Epidermal melanocyte (primary cell): ENCODE measurements around the gene OSBP2.
A peak's percentile ranks its signal among the peaks of the same experiment; 100 is the strongest.

Experiments
- DNase-seq: peaks from one replicate; pipeline ENCODE4 v3.0.0; 2011; ENCODE audit warnings: low spot score; ENCODE audit not compliant: insufficient read length

The OSBP2 gene

GRCh38 chr22:30892731-30893221 lies 198.1 kb downstream of the OSBP2 start:
- DNase-seq: no peak

GRCh38 chr22:30893434-30894370 lies 199.0 kb downstream of the OSBP2 start:
- no peak for DNase-seq

DNA sequence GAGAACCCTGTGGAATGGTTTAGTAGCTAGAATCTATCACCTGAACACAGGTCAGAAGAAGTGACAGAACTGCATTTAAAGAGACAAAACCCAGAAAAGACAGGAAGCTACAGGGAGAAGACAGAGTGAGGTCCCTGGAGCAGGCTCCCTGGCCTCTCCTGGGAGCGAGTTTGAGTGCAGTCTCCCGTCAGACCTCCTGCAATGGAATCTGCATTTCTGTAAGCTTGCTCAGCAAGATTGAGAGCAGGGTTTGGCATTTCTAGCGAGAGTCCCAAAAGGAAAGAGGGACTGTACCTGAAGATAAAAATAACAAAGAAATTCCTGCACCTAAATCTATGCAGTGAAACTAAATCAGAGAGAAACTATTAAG lies 199.7 kb downstream of the OSBP2 start:
- no peak for DNase-seq

GRCh38 chr22:30902496-30903357 lies 208.1 kb downstream of the OSBP2 start:
- no peak for DNase-seq

- no peak for DNase-seq
Observed at GRCh38 chr22:30903876-30904460, 209.3 kb downstream of the OSBP2 start.

- DNase-seq: no peak
Observed at GRCh38 chr22:30905696-30906341, 211.1 kb downstream of the OSBP2 start.

- DNase-seq: no peak
Observed at GRCh38 chr22:30906411-30906810, 211.7 kb downstream of the OSBP2 start.

DNA sequence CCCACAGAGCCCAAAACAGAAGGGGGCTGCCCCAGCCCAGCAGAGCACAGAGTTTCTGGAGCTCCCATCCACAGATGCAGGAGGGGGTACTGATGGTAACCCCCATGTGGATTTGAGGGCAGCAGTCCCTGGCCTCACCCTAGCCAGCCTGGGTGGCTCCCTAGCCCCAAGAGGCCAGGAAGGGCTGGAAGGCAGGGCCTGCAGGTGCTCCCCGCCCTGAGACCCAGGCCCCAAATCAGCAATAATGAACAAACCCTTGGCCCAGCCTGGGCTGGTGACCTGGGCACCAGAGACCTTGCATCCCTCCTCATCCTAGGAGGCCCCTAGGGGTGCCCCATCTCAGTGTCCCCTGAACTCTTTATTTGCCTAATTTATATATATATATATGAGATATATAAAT lies 212.3 kb downstream of the OSBP2 start:
- DNase-seq: no peak

- no peak for DNase-seq
Observed at GRCh38 chr22:30908051-30908461, 213.4 kb downstream of the OSBP2 start.

- no peak for DNase-seq
Observed at GRCh38 chr22:30909306-30909705, 214.6 kb downstream of the OSBP2 start.

DNA sequence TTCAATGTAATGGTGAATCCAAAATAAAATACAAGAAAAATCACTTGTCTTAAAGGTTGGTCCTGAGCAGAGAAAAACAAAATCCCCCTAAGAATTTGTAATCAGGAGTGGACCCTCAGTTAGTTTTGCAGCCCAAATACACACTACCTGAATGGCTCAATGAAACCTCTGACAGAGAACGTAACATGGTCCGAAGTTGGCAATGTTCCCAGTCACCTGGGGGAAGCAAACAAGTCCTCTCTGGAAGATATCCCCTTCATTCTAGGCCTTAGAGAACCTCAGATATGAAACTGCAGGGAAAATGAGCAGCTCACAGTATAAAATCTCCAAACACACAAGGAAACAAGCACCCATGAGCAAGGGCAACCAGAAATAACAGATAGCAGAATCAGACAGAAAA lies 215.7 kb downstream of the OSBP2 start:
- no peak for DNase-seq

DNA sequence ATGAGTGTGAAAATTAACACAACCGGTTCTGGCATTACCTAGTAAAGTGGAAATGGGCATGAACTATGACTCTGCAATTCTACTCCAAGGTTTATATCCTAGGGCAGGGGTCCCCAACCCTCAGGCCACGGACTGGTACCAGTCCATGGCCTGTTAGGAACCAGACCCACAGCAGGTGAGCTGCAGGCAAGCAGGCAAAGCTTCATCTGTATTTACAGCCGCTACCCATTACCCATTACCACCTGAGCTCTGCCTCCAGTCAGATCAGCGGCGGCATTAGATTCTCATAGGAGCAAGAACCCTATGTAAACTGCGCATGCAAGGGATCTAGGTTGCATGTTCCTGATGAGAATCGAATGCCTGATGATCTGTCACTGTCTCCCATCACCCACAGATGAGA lies 224.1 kb downstream of the OSBP2 start:
- no peak for DNase-seq

GRCh38 chr22:30919973-30920372 lies 225.3 kb downstream of the OSBP2 start:
- no peak for DNase-seq

GRCh38 chr22:30920407-30920806 lies 225.7 kb downstream of the OSBP2 start:
- DNase-seq: peak; percentile 85

DNA sequence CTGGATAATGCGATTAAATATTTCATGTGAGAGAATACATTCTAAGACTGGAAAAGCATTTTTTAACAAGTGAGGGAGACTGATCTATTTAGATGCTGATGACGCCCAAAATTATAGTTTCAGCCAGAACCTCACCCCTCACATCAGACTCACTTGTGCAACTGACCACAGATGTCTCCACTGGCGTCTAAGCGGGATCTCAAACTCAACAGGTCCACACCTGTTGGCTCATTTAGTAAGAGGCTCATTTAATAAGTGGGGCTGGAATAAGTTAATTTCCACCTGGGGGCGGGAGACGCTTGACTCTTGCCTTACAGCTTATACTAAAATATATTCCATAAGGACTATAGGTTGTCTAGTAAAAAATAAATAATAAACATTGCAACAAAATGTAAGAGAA lies 226.4 kb downstream of the OSBP2 start:
- DNase-seq: no peak

GRCh38 chr22:30922151-30922611 lies 227.5 kb downstream of the OSBP2 start:
- no peak for DNase-seq

DNA sequence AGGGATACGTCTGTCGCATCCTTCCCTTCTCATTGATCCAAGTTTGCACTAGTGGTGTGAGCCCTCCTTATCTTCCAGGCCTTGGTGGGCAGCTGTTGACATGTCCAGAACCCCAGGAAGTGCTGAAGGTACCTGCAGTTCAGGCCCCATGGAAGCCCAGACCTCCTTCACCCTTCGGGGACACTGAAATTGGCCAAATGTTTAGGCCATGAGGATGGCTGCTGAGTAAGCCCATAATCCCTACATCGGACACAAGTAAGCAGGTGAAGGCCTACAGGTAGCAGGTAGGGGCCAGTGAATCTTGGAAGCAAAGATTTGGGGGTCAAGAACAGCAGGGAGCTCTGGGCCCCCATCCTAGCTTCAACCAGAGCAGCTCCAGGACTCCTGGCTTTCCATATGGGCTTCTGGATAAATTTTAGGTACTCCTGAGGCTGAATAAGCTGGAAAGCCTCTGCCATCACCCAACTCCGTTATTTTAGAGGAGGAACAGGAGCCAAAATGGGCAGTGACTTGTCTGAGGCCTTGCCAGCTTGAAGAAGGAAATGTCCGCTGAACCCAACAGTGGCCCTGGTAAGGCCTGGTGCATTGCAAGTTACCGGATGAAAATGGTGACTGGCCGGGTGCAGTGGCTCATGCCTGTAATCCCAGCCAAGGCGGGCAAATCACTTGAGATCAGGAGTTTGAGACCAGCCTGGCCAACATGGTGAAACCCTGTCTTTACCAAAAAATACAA lies 228.7 kb downstream of the OSBP2 start:
- DNase-seq: no peak

- no peak for DNase-seq
Observed at GRCh38 chr22:30925667-30926066, 231.0 kb downstream of the OSBP2 start.

DNA sequence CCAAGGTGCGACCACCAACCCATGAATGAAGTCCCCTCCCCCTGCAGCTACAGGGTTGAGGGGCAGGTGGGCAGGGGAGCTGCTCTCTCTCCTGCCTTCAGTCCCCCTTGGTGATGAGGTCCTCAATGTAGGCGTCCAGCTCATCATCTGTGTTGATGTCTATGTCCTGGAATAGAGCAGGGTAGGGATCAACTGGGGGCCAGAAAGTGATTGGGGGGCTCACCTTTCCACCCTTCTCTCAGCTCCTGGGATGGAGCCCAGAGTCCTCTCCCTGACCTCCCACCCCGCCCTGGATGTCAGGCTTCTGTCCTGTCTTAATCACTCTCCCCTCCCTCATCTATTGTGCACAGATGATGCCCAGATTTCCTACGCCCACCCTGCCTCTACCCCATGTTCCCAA lies 232.0 kb downstream of the OSBP2 start:
- no peak for DNase-seq

- no peak for DNase-seq
Observed at GRCh38 chr22:30927806-30928205, 233.1 kb downstream of the OSBP2 start.
